GM20000 (cell line): ENCODE results near the gene TSPAN10.

Experiments
- DNase-seq: peaks from one replicate; pipeline ENCODE4 v3.0.0; 2012; ENCODE audit warnings: low spot score
- CTCF ChIP-seq: IDR thresholded peaks from 2 replicates; pipeline ENCODE4 v1.5.1; 2012; ENCODE audit warnings: mild to moderate bottlenecking, control low read depth; ENCODE audit errors: extremely low read depth, missing control alignments

The TSPAN10 gene

GRCh38 chr17:81655378-81656117, 18.6 kb downstream of the TSPAN10 start:
- no peak for TF ChIP-seq CTCF
- DNase-seq: no peak

- TF ChIP-seq CTCF: no peak
- DNase-seq: no peak
Measured at GRCh38 chr17:81656118-81656743, 19.2 kb downstream of the TSPAN10 start, which contains the start of gene PDE6G. Gene PDE6G (minus strand): TSS chr17:81656542. CDS start chr17:81653305, 3,237 bp downstream.

GRCh38 chr17:81656835-81657234, 19.8 kb downstream of the TSPAN10 start:
- no peak for DNase-seq
- TF ChIP-seq CTCF: no peak

- no peak for TF ChIP-seq CTCF
- no peak for DNase-seq
Measured at GRCh38 chr17:81659038-81659437, 22.0 kb downstream of the TSPAN10 start.

- DNase-seq: no peak
- TF ChIP-seq CTCF: no peak
Measured at GRCh38 chr17:81660441-81660840, 23.4 kb downstream of the TSPAN10 start.

- DNase-seq: no peak
- TF ChIP-seq CTCF: no peak
Measured at GRCh38 chr17:81662002-81662401, 25.0 kb downstream of the TSPAN10 start.

GRCh38 chr17:81664051-81664470, 27.1 kb downstream of the TSPAN10 start:
- no peak for TF ChIP-seq CTCF
- DNase-seq: no peak
